Activated naive CD4-positive, alpha-beta T cell treated with anti-CD3 and anti-CD28 coated beads, Interleukin-2, amount 50 U/mL, for 24 hours (primary cell): ENCODE data around the gene C2orf49.
"Not testable (repeated sequence)": the region's sequence is repeated elsewhere in the genome, so short reads cannot be mapped to it uniquely, and the experiment has no call there.

Experiments
- H3K27ac Mint-ChIP-seq: one replicate; pipeline ENCODE4 v1.8.0; 2021; ENCODE audit warnings: mild to moderate bottlenecking, mixed read lengths
- H3K27me3 Mint-ChIP-seq: one replicate; pipeline ENCODE4 v1.8.0; 2021; ENCODE audit warnings: mixed read lengths
- H3K36me3 Mint-ChIP-seq: one replicate; pipeline ENCODE4 v1.8.0; 2021; ENCODE audit warnings: mixed read lengths
- H3K4me1 Mint-ChIP-seq: one replicate; pipeline ENCODE4 v1.8.0; 2021; ENCODE audit warnings: mixed read lengths
- H3K4me3 Mint-ChIP-seq: one replicate; pipeline ENCODE4 v1.8.0; 2021; ENCODE audit warnings: mild to moderate bottlenecking, mixed read lengths
- H3K9me3 Mint-ChIP-seq: one replicate; pipeline ENCODE4 v1.8.0; 2021; ENCODE audit warnings: mixed read lengths

Gene C2orf49

DNA sequence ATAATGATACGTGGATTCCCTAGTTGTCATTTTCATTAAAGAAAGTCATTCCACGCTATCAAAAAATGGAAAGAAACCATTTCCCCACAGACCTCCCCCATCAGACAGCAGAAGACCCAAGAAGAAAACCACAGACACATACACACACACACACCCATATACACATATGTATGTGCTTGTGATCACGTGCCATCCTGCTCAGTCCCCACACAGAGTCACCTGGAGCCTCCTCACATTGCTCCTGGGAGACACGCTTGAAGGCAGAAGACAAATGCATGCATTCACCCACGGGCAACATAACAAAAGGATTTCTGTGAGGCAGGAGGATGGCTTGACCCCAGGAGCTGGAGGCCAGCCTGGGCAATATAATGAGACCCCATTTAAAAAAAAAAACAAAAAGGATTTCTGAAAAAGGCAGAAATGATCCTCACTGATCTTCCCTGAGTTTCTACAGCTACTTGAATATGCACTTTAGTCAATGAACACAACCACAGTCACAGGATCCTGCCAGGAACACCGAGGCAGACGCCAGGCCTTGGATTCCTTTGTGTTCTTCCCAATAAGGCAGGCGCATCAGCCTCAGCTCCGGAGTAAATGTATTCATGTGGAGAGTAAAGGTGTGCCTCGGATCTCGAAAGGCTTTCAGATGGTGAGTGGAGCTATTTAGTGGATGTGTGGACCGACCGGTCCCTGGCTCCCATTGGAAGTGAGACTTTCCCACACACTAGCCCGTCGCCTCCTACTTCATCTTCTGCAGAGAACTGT is 28.8 kb upstream of the C2orf49 start:
- H3K36me3 Mint-ChIP-seq, result peaks cover 13% of the 10 kb centered on the region
- no peaks in the 10 kb centered on the region for H3K27me3 Mint-ChIP-seq
- H3K27ac Mint-ChIP-seq, result no peak overlapping the region

DNA sequence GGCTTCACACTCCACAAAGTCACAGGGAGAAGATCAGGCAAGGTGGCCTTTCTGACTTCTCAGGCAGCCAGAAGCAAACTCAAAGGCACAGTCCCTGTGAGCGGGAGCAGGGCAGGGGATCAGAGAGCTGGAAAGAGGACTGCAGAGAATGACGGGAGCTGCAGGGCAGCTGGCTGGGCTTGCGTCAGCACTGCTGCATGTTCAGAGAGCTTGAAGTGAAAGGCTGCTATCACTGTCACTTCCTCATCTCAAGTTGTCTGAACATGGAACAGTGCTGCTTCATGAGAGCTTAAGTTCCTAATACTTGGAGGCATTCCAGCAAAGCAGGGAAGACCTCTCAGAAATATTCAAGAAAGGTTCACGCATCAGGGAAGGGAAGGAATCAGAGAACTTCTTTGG is 28.2 kb upstream of the C2orf49 start:
- H3K27me3 Mint-ChIP-seq, result no peaks in the 10 kb centered on the region
- H3K27ac Mint-ChIP-seq, result no peak overlapping the region
- H3K4me3 Mint-ChIP-seq, result no peak overlapping the region
- no peaks in the 10 kb centered on the region for H3K9me3 Mint-ChIP-seq
- peaks cover 13% of the 10 kb centered on the region for H3K36me3 Mint-ChIP-seq
- peaks cover 40% of the 10 kb centered on the region for H3K4me1 Mint-ChIP-seq

More for the DNA sequence above, 28.8 kb upstream of the C2orf49 start:
- Mint-ChIP-seq H3K9me3 (no peaks in the 10 kb centered on the region), H3K4me1 (peaks cover 39% of the 10 kb centered on the region), H3K4me3 (no peak overlapping the region)

- H3K4me3 Mint-ChIP-seq, result no peak overlapping the region
- peaks cover 42% of the 10 kb centered on the region for H3K4me1 Mint-ChIP-seq
- H3K27ac Mint-ChIP-seq, result no peak overlapping the region
- H3K27me3 Mint-ChIP-seq, result no peaks in the 10 kb centered on the region
- H3K36me3 Mint-ChIP-seq, result peaks cover 8% of the 10 kb centered on the region
- no peaks in the 10 kb centered on the region for H3K9me3 Mint-ChIP-seq
Measured at GRCh38 chr2:105313877-105314276, 23.5 kb upstream of the C2orf49 start.

GRCh38 chr2:105315314-105315713 is 22.0 kb upstream of the C2orf49 start:
- H3K27me3 Mint-ChIP-seq, result no peaks in the 10 kb centered on the region
- peak overlapping the region; percentile 9 for H3K27ac Mint-ChIP-seq
- H3K9me3 Mint-ChIP-seq, result no peaks in the 10 kb centered on the region
- H3K36me3 Mint-ChIP-seq, result peaks cover 6% of the 10 kb centered on the region
- H3K4me3 Mint-ChIP-seq, result no peak overlapping the region
- peaks cover 45% of the 10 kb centered on the region for H3K4me1 Mint-ChIP-seq

- H3K4me3 Mint-ChIP-seq, result no peak overlapping the region
- H3K4me1 Mint-ChIP-seq, result peaks cover 46% of the 10 kb centered on the region
- no peak overlapping the region for H3K27ac Mint-ChIP-seq
- no peaks in the 10 kb centered on the region for H3K27me3 Mint-ChIP-seq
- peaks cover 3% of the 10 kb centered on the region for H3K36me3 Mint-ChIP-seq
- no peaks in the 10 kb centered on the region for H3K9me3 Mint-ChIP-seq
Measured at GRCh38 chr2:105317937-105318336, 19.4 kb upstream of the C2orf49 start.

DNA sequence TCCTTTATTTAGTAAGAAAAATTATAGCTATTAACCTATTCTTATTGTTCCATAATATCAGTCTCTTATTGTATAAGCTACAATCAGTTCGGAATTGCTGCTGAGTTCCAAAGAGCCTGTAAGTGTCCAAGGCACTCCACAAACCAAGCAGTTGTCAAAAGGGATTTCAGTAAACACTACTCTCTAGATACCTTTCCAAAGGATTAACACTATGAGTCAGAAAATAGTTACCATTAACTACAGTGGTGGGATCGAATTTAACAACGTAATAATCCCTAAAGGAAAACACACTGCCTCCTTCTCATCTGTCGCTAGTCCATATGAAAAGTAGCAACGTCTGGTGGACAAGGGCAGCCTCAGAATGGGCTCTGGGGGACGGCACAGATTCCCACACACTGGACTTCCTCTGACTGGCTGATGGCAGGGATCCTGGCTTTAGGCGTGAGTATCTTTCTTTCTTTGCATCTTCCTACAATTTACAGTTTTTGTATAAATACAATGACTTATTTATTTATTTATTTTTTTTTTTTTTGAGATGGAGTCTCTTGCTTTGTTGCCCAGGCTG is 16.6 kb upstream of the C2orf49 start:
- Mint-ChIP-seq H3K27ac (no peak overlapping the region), H3K27me3 (no peaks in the 10 kb centered on the region), H3K9me3 (no peaks in the 10 kb centered on the region), H3K36me3 (peaks cover 3% of the 10 kb centered on the region), H3K4me3 (no peak overlapping the region), H3K4me1 (peaks cover 59% of the 10 kb centered on the region)

DNA sequence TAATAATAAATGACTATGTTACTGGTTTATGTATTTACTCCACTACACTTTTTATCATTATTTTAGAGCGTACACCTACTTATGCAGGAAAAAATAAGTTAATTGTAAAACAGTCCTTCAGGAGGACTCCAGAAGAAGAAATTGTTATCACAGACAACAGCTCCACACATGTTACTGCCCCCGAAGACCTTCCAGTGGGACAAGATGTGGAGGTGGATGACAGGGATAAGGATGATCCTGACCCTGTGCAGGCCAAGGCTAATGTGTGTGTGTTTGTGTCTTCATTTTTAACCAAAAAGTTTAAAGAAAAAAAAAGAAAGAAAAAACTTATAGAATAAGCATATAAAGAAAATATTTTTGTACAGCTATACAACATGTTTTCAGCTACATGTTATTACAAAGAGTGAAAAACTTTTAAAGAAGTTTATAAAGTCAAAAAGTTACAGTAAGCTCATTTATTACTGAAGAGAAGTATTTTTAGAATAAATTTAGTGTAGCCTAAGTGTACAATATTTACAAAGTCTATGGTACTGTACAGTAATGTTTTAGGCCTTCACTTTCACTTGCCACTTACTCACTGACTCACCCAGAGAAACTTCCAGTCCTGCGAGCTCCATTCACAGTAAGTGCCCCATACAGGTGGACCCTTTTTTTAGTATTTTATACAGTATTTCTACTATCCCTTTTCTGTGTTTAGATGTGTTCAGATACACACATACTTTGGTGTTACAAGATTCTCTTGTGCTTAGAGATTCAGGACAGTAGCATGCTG is 15.3 kb upstream of the C2orf49 start:
- Mint-ChIP-seq H3K4me1 (peaks cover 67% of the 10 kb centered on the region), H3K27me3 (no peaks in the 10 kb centered on the region), H3K27ac (no peak overlapping the region), H3K9me3 (no peaks in the 10 kb centered on the region), H3K4me3 (no peak overlapping the region), H3K36me3 (peaks cover 3% of the 10 kb centered on the region)

GRCh38 chr2:105323111-105323510 is 14.2 kb upstream of the C2orf49 start:
- Mint-ChIP-seq H3K4me3 (no peak overlapping the region), H3K36me3 (no peaks in the 10 kb centered on the region), H3K9me3 (no peaks in the 10 kb centered on the region), H3K27ac (peak overlapping the region; percentile 38), H3K4me1 (peaks cover 67% of the 10 kb centered on the region), H3K27me3 (no peaks in the 10 kb centered on the region)

- Mint-ChIP-seq H3K27ac (no peak overlapping the region), H3K9me3 (no peaks in the 10 kb centered on the region), H3K27me3 (no peaks in the 10 kb centered on the region), H3K36me3 (no peaks in the 10 kb centered on the region), H3K4me3 (no peak overlapping the region), H3K4me1 (peaks cover 71% of the 10 kb centered on the region)
Measured at GRCh38 chr2:105324101-105324500, 13.2 kb upstream of the C2orf49 start.

- H3K27me3 Mint-ChIP-seq, result no peaks in the 10 kb centered on the region
- H3K9me3 Mint-ChIP-seq, result no peaks in the 10 kb centered on the region
- H3K36me3 Mint-ChIP-seq, result no peaks in the 10 kb centered on the region
- H3K27ac Mint-ChIP-seq, result no peak overlapping the region
- no peak overlapping the region for H3K4me3 Mint-ChIP-seq
- H3K4me1 Mint-ChIP-seq, result peaks cover 73% of the 10 kb centered on the region
Measured at GRCh38 chr2:105324732-105325131, 12.6 kb upstream of the C2orf49 start.

DNA sequence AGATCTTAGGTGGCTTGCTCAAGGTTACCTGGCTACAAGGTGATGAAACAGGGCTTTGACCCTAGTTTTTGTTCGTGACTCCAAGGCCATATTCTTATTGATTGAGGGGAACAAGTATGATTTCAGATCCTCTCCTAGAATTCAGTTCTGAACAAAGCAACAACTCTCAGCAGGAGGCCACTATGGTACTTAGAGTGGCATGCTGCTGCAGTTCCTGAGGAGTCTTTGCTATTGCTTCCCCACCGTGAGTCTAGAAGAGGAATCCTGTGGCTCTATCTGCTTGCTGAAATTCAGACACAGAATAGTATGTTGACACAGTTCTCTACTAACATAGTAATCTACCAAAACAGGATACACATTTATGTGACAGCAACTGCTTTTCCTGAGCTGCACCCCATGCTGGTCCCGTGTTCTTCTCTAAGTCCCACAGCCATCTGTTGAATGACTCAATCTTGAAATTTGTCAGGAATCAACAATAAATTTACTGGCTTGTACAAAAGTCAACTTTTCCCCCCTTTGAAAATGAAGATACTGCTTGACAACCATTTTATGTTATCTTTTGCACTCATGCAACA is 11.9 kb upstream of the C2orf49 start:
- peak overlapping the region; percentile 46 for H3K27ac Mint-ChIP-seq
- peaks cover 71% of the 10 kb centered on the region for H3K4me1 Mint-ChIP-seq
- H3K9me3 Mint-ChIP-seq, result no peaks in the 10 kb centered on the region

DNA sequence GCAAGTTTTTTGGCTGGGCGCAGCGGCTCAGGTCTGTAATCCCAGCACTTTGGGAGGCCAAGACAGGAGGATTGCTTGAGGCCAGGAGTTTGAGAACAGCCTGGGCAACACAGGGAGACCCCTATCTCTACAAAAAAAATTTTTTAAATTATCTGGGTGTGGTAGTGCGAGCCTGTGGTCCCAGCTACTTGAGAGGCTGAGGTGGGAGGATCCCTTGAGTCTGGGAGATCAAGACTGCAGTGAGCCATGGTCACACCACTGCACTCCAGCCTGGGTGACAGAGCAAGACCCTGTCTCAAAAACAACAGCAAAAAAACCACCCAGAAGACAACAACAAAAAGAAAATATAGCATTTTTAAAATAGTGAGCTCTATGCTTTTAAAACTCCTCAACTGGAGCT is 10.1 kb upstream of the C2orf49 start:
- H3K9me3 Mint-ChIP-seq, H3K27me3 Mint-ChIP-seq, H3K4me3 Mint-ChIP-seq, H3K36me3 Mint-ChIP-seq, H3K27ac Mint-ChIP-seq: not testable (repeated sequence)
- H3K4me1 Mint-ChIP-seq, result peaks cover 71% of the 10 kb centered on the region

More for the DNA sequence above, 11.9 kb upstream of the C2orf49 start:
- Mint-ChIP-seq H3K27me3 (no peaks in the 10 kb centered on the region), H3K4me3 (no peak overlapping the region), H3K36me3 (no peaks in the 10 kb centered on the region)

DNA sequence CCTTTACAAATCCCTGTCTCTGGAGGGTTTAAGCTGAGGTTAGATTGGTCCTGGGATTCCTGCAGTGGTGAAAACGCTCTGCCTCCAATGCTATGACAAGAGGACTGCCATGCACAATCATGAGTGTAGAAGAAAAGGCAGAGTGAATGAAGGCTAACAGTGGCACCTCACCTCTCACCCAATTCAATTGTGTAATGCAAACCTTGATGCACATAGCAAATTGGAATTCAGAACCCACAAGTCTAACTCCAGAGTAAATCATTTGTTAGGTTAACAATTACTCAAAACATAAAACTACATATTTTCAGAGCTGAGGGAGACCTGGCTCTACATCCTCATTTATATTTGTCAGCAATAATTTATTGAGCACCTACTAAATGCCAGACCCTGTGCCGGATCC is 9.7 kb upstream of the C2orf49 start:
- no peaks in the 10 kb centered on the region for H3K36me3 Mint-ChIP-seq
- peaks cover 67% of the 10 kb centered on the region for H3K4me1 Mint-ChIP-seq
- H3K27ac Mint-ChIP-seq, result peak overlapping the region; percentile 2
- H3K27me3 Mint-ChIP-seq, result no peaks in the 10 kb centered on the region
- peak overlapping the region; percentile 91 for H3K4me3 Mint-ChIP-seq
- H3K9me3 Mint-ChIP-seq, result no peaks in the 10 kb centered on the region

DNA sequence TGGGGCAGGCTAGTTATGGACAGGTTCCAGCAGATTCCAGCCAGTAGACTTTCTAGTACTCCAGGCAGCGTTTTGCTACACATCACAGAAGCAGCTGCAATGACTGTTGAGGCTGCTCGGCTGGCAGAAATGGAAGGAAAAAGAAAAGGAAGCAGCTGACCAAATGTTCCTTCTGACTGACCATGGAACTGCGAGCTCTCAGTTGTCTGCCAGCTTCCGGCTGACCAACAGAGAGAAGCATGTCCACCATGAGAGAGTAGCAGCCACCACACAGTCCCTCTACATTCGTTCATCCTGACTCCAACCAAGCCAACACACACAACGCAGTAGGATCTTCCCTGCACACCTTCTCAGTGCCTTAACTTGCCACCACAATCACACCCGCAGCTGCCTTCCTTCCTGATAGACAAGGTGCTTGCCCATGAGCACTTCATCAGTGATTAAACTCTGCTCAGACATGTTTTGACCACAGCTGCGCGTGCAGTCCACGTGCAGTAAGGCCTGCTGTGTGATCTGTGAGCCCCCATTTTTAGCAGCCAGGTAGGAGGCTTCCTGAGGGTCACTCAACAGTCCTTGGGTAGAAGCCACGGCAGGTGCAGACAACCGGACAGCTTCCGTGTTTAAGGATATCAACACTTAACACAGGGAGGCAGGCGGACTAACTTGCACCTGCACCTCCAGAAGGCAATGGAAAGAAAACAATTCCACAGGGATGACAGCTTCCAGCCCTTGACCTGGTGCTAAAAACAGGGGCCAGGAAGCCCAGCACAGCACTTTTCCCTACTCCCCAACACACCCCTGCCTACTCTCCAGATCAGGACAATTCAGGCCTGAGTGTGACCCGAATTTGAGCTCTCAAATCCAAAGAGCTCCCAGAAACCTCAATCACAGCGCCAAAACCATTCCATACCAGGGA is 8.8 kb upstream of the C2orf49 start:
- peak overlapping the region; percentile 91 for H3K4me3 Mint-ChIP-seq
- no peaks in the 10 kb centered on the region for H3K36me3 Mint-ChIP-seq
- H3K4me1 Mint-ChIP-seq, result peaks cover 58% of the 10 kb centered on the region
- no peaks in the 10 kb centered on the region for H3K27me3 Mint-ChIP-seq
- no peaks in the 10 kb centered on the region for H3K9me3 Mint-ChIP-seq
- peak overlapping the region; percentile 88 for H3K27ac Mint-ChIP-seq

DNA sequence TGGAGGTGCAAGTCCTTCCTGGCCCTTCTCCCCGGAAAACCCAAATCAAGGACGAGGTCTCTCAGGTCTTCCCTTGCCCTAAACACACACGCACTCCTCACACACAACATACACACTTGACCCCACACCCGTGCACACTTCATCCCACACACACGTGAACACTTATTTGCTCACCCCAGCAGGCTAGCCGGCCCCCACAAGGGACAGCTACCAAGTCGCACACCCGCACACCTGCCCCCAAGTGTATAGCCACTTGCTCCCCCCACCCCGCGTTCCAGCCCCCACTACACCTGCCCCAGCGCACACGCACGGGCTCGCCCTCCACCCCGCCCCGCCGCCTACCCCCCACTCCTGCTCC is 8.2 kb upstream of the C2orf49 start:
- peak overlapping the region; percentile 91 for H3K4me3 Mint-ChIP-seq

More for the DNA sequence above, 8.2 kb upstream of the C2orf49 start:
- peak overlapping the region; percentile 88 for H3K27ac Mint-ChIP-seq
- H3K4me1 Mint-ChIP-seq, result peaks cover 52% of the 10 kb centered on the region
- no peaks in the 10 kb centered on the region for H3K36me3 Mint-ChIP-seq
- no peaks in the 10 kb centered on the region for H3K27me3 Mint-ChIP-seq
- H3K9me3 Mint-ChIP-seq, result no peaks in the 10 kb centered on the region
